GM18505 (cell line): ENCODE measurements around the gene LBX1.

Source experiments
- ATAC-seq: cut with Tn5 transposase; IDR thresholded peaks from one replicate; pipeline ENCODE4 v1.9.1; 2021; ENCODE audit not compliant: unreplicated experiment
- POLR2A ChIP-seq: IDR thresholded peaks from 4 replicates; pipeline ENCODE4 v1.6.1; 2011; ENCODE audit warnings: borderline replicate concordance; ENCODE audit not compliant: insufficient read depth, insufficient read length; ENCODE audit errors: extremely low read depth

Gene LBX1

DNA sequence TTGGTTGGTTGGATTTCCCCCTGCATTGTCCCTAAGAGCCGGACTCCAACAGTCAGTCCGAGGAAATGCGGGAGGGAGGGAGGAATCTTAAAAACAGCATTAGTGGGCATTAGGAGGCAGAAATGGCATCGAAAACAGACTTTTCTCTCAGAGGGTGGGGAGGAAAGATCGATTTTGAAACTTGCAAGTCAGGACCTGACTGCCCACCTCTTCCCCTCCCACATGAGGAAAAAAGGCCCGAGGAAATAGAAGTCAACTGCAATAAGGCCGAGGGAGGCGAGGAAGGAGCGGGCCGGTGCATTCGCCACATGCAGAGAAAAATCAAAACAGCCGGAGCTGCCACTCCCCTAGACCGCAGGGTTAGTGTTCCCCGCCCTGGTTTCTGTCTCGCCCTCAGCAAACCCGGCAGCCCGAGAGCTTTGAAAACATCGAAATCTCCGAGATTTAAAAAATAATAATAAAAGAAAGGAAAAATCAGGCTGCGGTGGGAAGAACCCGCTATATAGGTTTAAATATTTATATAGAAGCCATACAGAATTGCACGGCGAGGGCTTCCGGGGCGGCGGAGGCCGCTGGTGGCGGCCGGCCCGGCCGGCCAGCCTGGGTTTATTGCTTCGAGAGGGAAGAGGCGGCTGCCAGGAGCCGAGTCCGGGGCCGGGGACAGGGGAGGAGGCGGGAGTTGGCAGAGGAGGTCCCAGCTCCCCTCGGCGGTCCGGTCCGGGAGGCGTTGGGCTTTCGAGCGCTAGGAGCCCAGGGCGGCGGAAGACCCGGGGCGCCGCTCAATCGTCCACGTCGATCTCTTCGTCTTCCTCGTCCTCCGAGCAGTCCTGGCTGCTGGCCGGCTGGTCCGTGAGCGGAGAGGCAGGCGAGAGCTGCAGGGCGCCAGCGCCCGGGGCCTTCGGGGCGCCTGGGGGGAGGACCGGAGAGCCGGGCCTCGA is 2.5 kb downstream of the LBX1 start:
- ATAC-seq: no peak
- no peak for TF ChIP-seq POLR2A

DNA sequence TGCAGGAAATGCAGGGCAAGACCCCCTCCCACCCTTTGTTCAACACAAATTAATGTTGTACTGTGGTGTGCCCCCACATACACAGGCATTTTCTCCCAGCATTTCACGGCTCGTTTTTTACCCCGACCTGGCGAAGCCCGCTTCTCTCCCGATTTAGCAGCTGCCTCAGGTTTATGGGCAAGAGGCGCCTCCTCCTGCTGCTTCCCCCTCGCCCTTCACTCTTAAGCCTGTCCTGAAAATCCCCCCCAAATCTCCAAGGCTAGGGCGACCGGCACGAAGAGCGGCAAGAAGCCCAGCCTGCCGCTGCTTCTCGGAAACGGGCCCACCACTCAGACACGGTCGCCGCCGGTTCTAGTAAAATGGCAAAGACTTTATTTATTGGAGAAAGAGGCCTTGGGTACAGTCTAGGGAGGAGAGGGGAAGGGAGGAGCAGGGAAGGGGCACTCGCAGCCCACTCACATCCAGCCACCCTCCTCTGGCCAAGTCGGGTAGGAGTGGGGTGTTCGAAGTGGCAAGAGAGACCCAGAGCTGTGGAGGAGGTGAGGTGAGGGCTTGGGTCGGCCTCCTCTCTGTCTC is 3.3 kb downstream of the LBX1 start:
- no peak for TF ChIP-seq POLR2A
- ATAC-seq: no peak

DNA sequence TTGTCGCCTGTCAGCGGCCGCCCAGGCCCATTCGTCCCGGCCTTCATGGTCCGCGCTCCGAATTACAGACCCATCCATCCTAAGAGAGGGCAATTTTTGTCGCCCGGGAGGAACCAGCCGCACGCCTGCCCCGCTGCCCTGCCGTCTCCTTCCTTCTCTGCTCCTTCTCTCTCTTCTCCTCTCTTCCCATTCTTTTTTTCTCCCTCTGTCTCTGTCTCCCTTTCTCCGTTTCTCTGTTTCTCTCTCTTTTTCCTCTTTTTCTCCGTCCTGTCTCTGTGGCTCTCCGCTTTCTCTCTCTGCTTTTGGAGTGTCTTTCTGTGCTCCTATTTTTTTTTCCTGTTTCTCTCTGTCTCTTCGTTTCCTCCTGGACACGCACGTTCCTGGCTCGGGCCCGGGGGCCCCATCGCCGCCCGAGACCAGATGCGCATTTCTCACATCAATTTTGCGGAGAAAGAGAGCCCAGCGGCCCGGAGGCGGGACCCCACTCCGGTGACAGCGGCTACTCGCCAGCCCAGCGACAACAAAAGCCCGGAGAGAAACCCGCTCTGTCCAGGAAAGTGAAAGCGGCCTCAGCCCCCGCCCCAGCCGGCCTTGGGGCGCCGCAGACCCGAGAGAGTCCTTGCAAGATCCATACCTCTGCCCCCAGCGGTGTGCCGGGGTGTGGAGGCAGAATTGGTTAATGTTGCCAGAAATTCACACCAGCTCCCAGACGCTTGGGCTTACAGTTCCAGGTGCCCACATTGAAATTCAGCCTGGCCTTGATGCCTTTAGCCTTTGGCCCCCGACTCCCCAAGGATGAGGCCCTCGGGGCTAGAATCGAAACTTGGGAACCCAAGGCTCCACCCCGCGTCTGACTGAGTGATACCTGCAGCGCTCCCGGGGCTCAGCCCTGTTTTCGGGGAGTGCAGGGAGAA is 4.1 kb downstream of the LBX1 start:
- no peak for TF ChIP-seq POLR2A
- ATAC-seq: no peak

DNA sequence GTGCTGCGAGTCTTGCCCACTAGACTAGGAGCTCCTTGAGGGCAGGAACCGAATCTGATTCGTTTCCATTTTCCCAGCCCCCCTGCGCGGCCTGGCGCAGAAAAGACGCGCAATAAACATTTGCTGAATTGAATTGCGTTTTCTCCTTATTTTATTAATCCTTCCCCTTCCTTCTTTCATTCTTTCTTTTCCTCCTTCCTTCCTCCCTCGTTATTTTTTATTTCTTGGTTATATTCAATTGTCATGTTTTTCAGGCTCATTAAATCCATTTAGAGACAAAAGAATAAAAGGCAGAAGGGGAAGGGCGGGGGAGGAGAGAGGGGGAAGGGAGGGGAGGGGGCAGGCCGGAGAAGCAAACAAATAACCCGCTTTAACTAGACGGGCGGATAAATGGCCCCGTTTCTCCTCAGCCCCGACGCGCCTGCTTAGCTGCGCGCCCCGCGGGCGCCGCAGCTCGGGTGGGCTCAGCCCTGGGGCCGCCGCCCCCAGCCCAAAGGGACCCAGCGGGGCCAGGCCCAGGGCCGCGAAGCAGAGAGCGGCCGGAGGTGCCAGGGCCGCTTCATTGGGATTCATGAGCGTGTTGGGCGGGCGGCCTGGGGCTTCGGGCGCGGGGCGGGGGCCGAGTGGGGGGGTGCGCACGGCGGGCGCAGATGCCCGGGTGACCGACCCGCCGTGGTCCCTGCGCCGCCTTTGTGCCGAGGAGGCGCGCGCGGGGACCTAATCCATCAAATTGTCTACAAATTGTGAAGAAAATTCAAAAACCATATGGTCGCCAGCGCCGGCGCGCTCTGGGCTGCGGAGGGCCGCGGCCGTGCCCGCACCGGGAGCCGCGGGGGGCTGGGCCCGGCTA is 5.0 kb downstream of the LBX1 start:
- no peak for TF ChIP-seq POLR2A
- no peak for ATAC-seq

DNA sequence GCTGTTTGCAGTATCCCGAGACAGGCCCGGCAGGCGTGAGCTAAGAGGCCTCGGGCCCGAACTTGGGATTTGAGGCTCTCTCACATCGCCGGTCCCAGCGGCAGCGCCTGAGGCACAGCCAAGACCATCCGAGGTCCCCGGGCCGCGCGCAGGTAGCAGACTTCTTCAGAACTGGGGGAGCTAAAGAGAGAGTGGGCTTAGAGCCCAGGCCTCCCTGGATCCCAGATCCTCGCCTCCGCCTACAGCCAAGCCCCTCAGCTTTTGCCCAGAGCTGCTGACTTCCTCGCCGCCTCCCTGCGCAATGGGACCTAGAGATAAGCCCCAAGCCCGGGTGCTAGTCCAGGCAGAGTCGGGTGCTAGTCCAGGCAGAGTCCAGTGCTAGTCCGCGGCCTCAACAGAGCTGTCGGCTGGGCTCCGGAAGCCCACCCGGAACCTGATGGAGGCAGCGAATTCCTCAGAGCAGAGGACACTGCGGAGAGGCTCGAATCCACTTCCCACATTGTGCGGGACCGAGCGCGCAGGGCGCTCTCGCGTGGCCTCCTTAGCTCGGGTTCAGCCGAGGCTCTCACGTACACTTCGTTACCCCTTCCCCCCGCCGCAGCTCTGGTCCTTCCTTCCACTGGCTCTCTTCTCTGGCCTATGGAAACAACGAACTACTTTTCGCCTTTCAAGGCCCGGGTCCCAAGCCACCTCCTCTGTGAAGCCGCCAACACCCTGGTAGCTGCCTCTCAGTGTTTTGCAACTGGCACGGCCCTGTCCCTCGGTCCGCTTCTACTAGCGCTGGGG is 5.8 kb downstream of the LBX1 start:
- no peak for TF ChIP-seq POLR2A

DNA sequence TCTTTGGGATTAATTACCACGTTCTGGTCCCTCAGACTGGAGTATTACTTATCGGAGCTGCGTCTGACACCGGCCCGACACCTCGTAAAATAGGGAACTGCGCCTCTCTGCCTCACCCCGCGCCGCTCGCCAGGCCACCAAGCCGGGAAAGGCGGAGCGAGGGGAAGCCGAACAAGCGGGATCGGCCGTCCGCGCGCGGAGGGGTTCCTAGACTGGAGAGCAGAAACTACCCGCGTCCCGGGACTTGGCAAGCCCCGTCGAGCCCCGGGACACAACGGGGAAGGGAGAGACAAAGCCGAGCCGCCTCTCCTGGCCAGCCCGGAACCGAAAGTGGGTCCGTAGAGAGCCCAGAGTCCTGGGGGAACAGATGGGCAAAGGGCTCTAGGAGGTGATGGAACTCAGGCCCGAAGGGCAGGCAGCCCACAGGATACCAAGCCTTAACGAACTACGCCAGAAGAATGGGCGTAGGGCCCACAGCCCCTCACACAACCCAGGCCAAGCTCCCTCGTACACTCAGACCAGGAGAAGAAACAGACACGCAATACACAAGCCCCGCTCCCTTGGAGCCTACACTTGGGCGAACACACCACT is 6.5 kb downstream of the LBX1 start:
- ATAC-seq: no peak
- TF ChIP-seq POLR2A: no peak

More for the DNA sequence above, 5.8 kb downstream of the LBX1 start:
- ATAC-seq: no peak

DNA sequence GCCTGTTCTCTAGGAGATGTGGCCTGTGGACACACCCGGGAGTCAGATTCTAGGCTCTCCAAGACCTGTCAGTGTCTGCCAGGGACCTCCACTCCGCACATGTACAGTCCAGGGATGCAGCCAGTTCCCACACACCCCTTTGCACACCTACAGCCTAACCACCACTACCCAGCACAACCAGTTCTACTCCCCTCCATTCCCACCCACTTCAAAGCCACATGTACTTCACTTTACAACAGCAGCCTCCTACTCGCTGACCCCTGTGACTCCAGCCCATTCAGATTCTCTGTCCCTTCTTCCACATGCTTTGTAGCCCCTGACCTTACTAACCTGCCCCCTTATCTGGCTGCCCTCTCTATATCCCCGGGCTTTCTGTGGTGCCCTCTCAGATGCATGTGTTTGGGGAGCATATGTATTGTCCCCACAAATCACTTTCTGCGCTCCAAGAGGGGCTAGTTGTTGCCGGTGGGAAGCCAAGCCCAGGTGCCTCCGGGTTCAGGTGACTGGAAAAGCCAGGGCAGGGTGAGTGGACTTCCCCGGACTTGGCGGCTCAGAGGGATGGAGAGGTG is 7.2 kb downstream of the LBX1 start:
- no peak for ATAC-seq
- no peak for TF ChIP-seq POLR2A

DNA sequence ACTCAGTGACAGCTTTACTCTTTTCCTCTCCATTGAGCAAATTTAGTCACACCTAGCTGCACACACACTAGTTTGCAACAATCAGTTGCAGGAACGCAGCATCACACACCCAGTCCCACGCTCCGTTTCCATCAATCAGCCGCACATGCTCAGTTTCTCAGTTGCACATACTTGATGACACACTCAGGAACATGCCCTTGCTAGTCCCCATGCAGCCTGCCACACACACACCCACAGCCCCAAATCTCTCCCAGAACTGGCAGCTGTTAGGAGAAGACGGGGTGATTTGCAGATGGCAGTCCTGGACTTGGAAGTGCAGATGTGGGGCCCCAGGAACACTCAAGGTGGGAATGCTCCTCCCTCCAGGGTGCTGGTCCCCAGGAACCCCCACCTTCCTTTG is 7.7 kb downstream of the LBX1 start:
- TF ChIP-seq POLR2A: no peak

DNA sequence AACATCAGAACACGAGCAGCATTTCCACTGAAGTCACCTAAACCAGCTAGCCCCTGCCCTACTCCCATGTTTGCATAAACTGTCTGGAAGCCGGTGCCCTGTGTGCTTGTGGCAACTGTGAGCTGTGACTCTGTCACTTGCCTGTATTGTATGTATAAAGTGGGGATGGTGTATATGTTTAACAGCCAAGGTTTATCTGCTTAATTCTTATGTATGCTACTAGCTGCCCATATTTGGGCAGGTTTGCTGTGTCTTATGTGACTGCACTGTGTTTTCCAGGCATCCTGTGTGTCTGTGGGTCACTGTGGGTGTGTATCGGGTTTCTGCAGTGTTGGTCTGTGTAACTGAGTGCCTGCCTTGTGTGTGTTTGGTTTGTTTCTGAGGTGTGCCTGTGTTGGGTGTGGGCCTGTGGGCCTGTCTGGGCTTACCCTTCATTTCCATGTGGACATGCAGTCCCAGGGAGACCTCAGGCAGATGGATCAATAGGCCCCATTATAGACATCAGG is 9.3 kb downstream of the LBX1 start:
- no peak for TF ChIP-seq POLR2A
- ATAC-seq: no peak

More for the DNA sequence above, 7.7 kb downstream of the LBX1 start:
- ATAC-seq: no peak

DNA sequence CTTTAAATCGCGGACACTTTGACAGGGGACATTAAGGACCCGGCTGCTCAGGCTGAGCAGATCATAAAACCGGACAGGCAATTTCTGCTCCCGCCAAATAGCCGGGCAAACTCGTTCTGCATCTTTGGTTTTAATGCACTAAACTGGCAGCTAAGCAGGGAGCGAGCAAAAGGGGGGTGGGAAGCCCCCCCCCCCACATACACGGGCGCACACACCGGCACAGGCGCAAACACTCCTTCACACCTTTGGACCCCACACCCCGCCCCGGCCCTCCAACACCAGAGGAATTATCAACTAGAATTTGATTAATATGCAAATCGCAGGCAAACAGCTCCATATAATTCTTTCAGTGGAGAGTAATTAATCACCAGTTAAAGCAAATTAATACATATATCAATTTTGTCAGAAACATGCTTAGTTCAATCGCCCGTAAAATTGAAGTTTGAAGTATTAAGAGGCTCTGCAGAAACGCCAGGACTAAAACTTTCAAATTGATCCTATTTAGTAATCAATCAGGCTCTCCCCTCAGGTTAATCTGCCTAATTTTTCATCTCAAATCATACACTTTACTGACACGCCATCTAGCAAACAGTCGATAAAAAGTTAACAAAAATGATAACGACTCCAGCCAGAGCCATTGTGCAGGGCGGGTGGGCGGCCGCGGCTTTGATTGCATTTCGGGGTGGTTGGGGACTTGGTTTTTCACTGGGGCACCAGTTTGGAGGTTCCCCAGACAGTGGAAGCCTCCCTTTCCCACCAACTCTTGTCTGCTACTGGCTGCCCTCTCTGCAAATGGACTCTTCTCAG is 9.9 kb downstream of the LBX1 start:
- no peak for ATAC-seq
- TF ChIP-seq POLR2A: no peak
